Neural progenitor cell (in vitro differentiated cells): ENCODE data around the gene CFAP74. TPM values are rescaled to one million over a fixed set of nuclear protein-coding genes. Genes with fewer than 3 reads are reported as not detected.

ENCODE experiments used
- DNase-seq: peaks from one replicate; pipeline ENCODE4 v3.0.0-alpha.2; 2016; ENCODE audit warnings: low spot score
- H2AFZ ChIP-seq: fragments of 200-600 bp; sonication (generic); replicated peaks from 2 replicates; pipeline ENCODE4 v1.6.1; 2016; ENCODE audit warnings: antibody characterized with exemption
- H3F3A ChIP-seq: fragments of 200-600 bp; sonication (generic); 2 replicates; pipeline ENCODE4 v1.6.1; 2016; ENCODE audit warnings: antibody characterized with exemption, low read depth
- H3K27ac ChIP-seq: fragments of 200-600 bp; sonication (generic); 2 replicates; pipeline ENCODE4 v1.5.1; 2016; ENCODE audit warnings: mild to moderate bottlenecking
- H3K27me3 ChIP-seq: fragments of 200-600 bp; sonication (generic); 2 replicates; pipeline ENCODE4 v1.6.1; 2016; ENCODE audit warnings: mild to moderate bottlenecking, moderate library complexity
- H3K36me3 ChIP-seq: fragments of 200-600 bp; sonication (generic); 2 replicates; pipeline ENCODE4 v1.5.1; 2016
- H3K4me1 ChIP-seq: fragments of 200-600 bp; sonication (generic); 2 replicates; pipeline ENCODE4 v1.6.1; 2016; ENCODE audit warnings: mixed run types
- H3K4me2 ChIP-seq: fragments of 200-600 bp; sonication (generic); 2 replicates; pipeline ENCODE4 v1.6.1; 2016
- H3K4me3 ChIP-seq: fragments of 200-600 bp; sonication (generic); 2 replicates; pipeline ENCODE4 v1.5.1; 2016
- H3K79me2 ChIP-seq: fragments of 200-600 bp; sonication (generic); 2 replicates; pipeline ENCODE4 v1.6.1; 2016; ENCODE audit warnings: low read depth
- H3K9ac ChIP-seq: fragments of 200-600 bp; sonication (generic); 2 replicates; pipeline ENCODE4 v1.6.1; 2016
- H3K9me3 ChIP-seq: fragments of 200-600 bp; sonication (generic); 2 replicates; pipeline ENCODE4 v1.5.1; 2016; ENCODE audit warnings: low read depth
- H4K20me1 ChIP-seq: fragments of 200-600 bp; sonication (generic); 2 replicates; pipeline ENCODE4 v1.6.1; 2016; ENCODE audit warnings: low read depth
- H3K27ac Mint-ChIP-seq: 3 replicates; pipeline ENCODE4 v1.8.0; 2021; ENCODE audit warnings: mixed read lengths
- H3K27me3 Mint-ChIP-seq: 2 replicates; pipeline ENCODE4 v1.8.0; 2022; ENCODE audit warnings: low read depth, mild to moderate bottlenecking, inconsistent platforms, moderate library complexity, mixed read lengths; ENCODE audit not compliant: insufficient read depth
- H3K36me3 Mint-ChIP-seq: 3 replicates; pipeline ENCODE4 v1.8.0; 2021; ENCODE audit warnings: mixed read lengths
- H3K4me1 Mint-ChIP-seq: 3 replicates; pipeline ENCODE4 v1.8.0; 2021; ENCODE audit warnings: mixed read lengths
- H3K4me3 Mint-ChIP-seq: 3 replicates; pipeline ENCODE4 v1.8.0; 2021; ENCODE audit warnings: mild to moderate bottlenecking, moderate library complexity, mixed read lengths
- H3K9me3 Mint-ChIP-seq: 3 replicates; pipeline ENCODE4 v1.8.0; 2020; ENCODE audit warnings: mixed read lengths
- CTCF ChIP-seq: fragments of 200-600 bp; sonication (generic); IDR thresholded peaks from 2 replicates; pipeline ENCODE4 v1.5.1; 2017; ENCODE audit warnings: antibody characterized with exemption, mild to moderate bottlenecking
- EZH2 ChIP-seq: fragments of 200-600 bp; sonication (generic); IDR thresholded peaks from 2 replicates; pipeline ENCODE4 v1.6.1; 2017; ENCODE audit warnings: antibody characterized with exemption, mild to moderate bottlenecking, moderate library complexity
- EZH2phosphoT487 ChIP-seq: fragments of 200-600 bp; sonication (generic); IDR thresholded peaks from 2 replicates; pipeline ENCODE4 v1.6.1; 2017; ENCODE audit warnings: antibody characterized with exemption
- total RNA-seq: library from RNA; depleted of rRNA; stranded (reverse); fragments of >200 nt; gene quantifications from 2 replicates; pipeline ENCODE4 v1.2.3, GENCODE V29; 2015; ENCODE audit warnings: low replicate concordance

Gene CFAP74
- total RNA-seq, 1 donor from 2014 or later: not detected

DNA sequence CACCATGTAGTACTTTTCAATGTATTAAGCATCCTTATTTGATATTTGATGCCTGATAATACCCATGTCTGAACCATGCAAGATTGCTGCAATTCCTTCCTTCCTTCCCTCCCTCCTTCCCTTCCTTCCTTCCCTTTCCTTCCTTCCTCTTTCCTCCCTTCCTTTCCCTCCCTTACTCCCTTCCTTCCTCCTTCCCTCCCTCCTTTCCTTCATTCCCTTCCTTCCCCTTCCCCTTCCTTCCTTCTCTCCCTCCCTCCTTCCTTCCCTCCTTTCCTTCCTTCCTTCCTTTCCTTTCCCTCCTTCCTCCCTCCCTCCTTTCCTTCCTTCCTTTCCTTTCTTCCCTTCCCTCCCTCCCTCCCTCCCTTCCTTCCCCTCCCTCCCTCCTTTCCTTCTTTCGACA is 54.8 kb downstream of the CFAP74 start:
- DNase-seq: no peak
- H3K27me3 Mint-ChIP-seq: peaks cover 22% of the 10 kb centered on the region
- Histone ChIP-seq H3K4me1 (no peaks in the 10 kb centered on the region), H3K79me2 (no peaks in the 10 kb centered on the region), H3K9me3 (no peaks in the 10 kb centered on the region), H3K9ac (no peak overlapping the region), H3K4me2 (no peak overlapping the region), H3K27me3 (peaks cover 4% of the 10 kb centered on the region), H3K4me3 (no peak overlapping the region), H3K36me3 (no peaks in the 10 kb centered on the region), H4K20me1 (no peaks in the 10 kb centered on the region), H3F3A (no peaks in the 10 kb centered on the region), H2AFZ (no peak overlapping the region), H3K27ac (no peak overlapping the region)
- H3K4me3 Mint-ChIP-seq: no peak overlapping the region
- H3K9me3 Mint-ChIP-seq: no peaks in the 10 kb centered on the region
- no peak for TF ChIP-seq EZH2
- no peak for TF ChIP-seq EZH2phosphoT487
- TF ChIP-seq CTCF: no peak
- H3K27ac Mint-ChIP-seq: no peak overlapping the region
- H3K36me3 Mint-ChIP-seq: no peaks in the 10 kb centered on the region
- H3K4me1 Mint-ChIP-seq: peaks cover 9% of the 10 kb centered on the region

DNA sequence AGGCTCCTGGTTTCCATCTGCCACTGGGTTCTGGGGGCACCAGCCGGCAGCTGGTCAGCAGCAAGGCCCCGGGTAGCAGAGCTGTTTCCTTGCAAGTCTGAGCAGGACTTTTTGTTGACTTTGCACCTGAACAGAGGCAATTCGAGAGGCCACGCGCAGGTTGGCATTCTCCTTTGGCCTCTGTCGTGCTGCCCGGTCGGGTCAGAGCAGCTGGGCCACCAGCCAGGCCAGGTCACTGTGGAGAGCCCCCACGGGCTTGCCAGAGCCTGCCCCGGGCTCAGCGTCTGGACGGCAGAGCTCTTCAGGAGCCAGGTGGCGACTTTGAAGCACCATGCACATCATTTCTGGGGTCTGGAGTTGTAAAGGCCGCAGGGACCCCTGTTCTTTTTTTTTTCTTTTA is 56.1 kb downstream of the CFAP74 start:
- Mint-ChIP-seq H3K4me3 (no peak overlapping the region), H3K27ac (no peak overlapping the region), H3K4me1 (peaks cover 17% of the 10 kb centered on the region), H3K27me3 (peaks cover 18% of the 10 kb centered on the region), H3K9me3 (no peaks in the 10 kb centered on the region), H3K36me3 (no peaks in the 10 kb centered on the region)
- no peaks in the 10 kb centered on the region for H3K9me3 ChIP-seq
- no peak for DNase-seq
- H3K36me3 ChIP-seq: no peaks in the 10 kb centered on the region
- H3K27ac ChIP-seq: no peak overlapping the region
- H3K4me3 ChIP-seq: no peak overlapping the region
- TF ChIP-seq CTCF (no peak), EZH2 (no peak), EZH2phosphoT487 (no peak)
- H3K4me1 ChIP-seq: no peaks in the 10 kb centered on the region
- H4K20me1 ChIP-seq: no peaks in the 10 kb centered on the region
- H3F3A ChIP-seq: no peaks in the 10 kb centered on the region
- H3K4me2 ChIP-seq: no peak overlapping the region
- no peaks in the 10 kb centered on the region for H3K79me2 ChIP-seq
- H3K27me3 ChIP-seq: peaks cover 4% of the 10 kb centered on the region
- no peak overlapping the region for H2AFZ ChIP-seq
- H3K9ac ChIP-seq: no peak overlapping the region

DNA sequence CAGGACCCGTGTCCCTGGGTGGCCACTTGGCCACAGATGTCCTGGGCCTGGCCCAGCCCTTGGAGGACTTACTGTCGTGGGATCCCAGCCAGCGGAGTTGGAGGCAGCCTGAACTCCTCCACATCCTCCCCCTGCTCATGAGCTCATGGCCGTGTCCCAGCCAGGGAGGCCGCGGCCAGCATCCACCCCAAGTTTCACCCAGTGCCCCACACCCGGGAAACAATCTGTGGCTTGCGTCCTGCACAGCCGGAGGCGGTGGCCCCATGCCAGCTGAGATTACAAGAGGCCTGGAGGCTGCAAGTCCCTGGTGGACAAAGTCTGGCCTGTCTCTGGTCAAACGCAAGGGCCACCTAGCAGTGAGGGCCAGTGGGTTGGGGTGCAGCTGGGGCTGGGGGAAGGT is 57.0 kb downstream of the CFAP74 start:
- no peaks in the 10 kb centered on the region for H3F3A ChIP-seq
- no peaks in the 10 kb centered on the region for H3K36me3 ChIP-seq
- no peak overlapping the region for H3K27ac ChIP-seq
- H3K4me1 ChIP-seq: no peaks in the 10 kb centered on the region
- peaks cover 4% of the 10 kb centered on the region for H3K27me3 ChIP-seq
- no peaks in the 10 kb centered on the region for H3K9me3 ChIP-seq
- no peak overlapping the region for H3K4me3 ChIP-seq
- Mint-ChIP-seq H3K9me3 (no peaks in the 10 kb centered on the region), H3K4me1 (peaks cover 16% of the 10 kb centered on the region), H3K27me3 (peaks cover 15% of the 10 kb centered on the region), H3K36me3 (no peaks in the 10 kb centered on the region), H3K4me3 (no peak overlapping the region), H3K27ac (no peak overlapping the region)
- no peak overlapping the region for H2AFZ ChIP-seq
- DNase-seq: no peak
- H3K4me2 ChIP-seq: no peak overlapping the region
- no peaks in the 10 kb centered on the region for H4K20me1 ChIP-seq
- H3K9ac ChIP-seq: no peak overlapping the region
- no peaks in the 10 kb centered on the region for H3K79me2 ChIP-seq
- TF ChIP-seq EZH2phosphoT487: no peak
- TF ChIP-seq CTCF: no peak
- TF ChIP-seq EZH2: no peak
